Measurements from ENCODE around the gene SLC17A2.

SLC17A2 gene

GRCh38 chr6:25939593-25939992 lies 9.1 kb upstream of the SLC17A2 start:
- WGBS (ENCODE audit: extremely low coverage, insufficient coverage, insufficient read length): no CpG with 5 or more reads among the region's 2 CpGs
- peak; percentile 44 to 71 for DNase-seq

GRCh38 chr6:25935953-25936352 lies 5.5 kb upstream of the SLC17A2 start:
- Histone ChIP-seq H3K9ac (ENCODE audit: low read length) (no peak overlapping the region), H3K4me2 (ENCODE audit: low read length) (no peak overlapping the region), H3K27me3 (ENCODE audit: insufficient read depth, low read length) (no peaks in the 10 kb centered on the region), H2AFZ (ENCODE audit: insufficient read depth, low read length, poor library complexity) (no peak overlapping the region), H2BK120ac (ENCODE audit: insufficient read depth, low read length, poor library complexity) (no peak overlapping the region), H2AK5ac (ENCODE audit: low read length) (no peak overlapping the region), H4K12ac (ENCODE audit: low read depth, low read length) (no peak overlapping the region), H3K4ac (ENCODE audit: low read depth, low read length) (no peak overlapping the region), H3K9me3 (ENCODE audit: insufficient read depth, low read depth, low read length) (no peaks in the 10 kb centered on the region), H3K4me3 (ENCODE audit: low read depth, low read length) (no peak overlapping the region), H3K18ac (ENCODE audit: low read length) (no peak overlapping the region), H4K8ac (ENCODE audit: low read depth, low read length) (no peak overlapping the region), H4K91ac (ENCODE audit: low read depth, low read length) (no peak overlapping the region), H3K79me1 (ENCODE audit: low read length) (no peaks in the 10 kb centered on the region), H3K23ac (ENCODE audit: low read length) (no peak overlapping the region), H3K36me3 (ENCODE audit: control insufficient read depth in 1 of 2, insufficient read depth in 2 of 2, low read length in 2 of 2) (no peaks in the 10 kb centered on the region), H2BK5ac (ENCODE audit: low read depth, low read length, poor library complexity) (no peak overlapping the region), H3K79me2 (ENCODE audit: control insufficient read depth, insufficient read depth, low read length, poor library complexity) (no peaks in the 10 kb centered on the region), H3K27ac (ENCODE audit: low read depth, low read length) (no peak overlapping the region), H3K14ac (ENCODE audit: low read length) (no peak overlapping the region), H2BK12ac (ENCODE audit: low read length) (no peak overlapping the region), H3K4me1 (ENCODE audit: control insufficient read depth in 1 of 2, insufficient read depth in 2 of 2, low read length in 2 of 2) (no peaks in the 10 kb centered on the region)
- whole genome bisulfite sequencing (ENCODE audit: extremely low coverage, insufficient coverage, insufficient read length): no CpG with 5 or more reads among the region's 5 CpGs
- no peak for DNase-seq

More at GRCh38 chr6:25939593-25939992, 9.1 kb upstream of the SLC17A2 start:
- Histone ChIP-seq H3K4me2 (ENCODE audit: low read length) (no peak overlapping the region), H3K14ac (ENCODE audit: low read length) (no peak overlapping the region), H3K27ac (ENCODE audit: low read depth, low read length) (no peak overlapping the region), H3K79me2 (ENCODE audit: control insufficient read depth, insufficient read depth, low read length, poor library complexity) (no peaks in the 10 kb centered on the region), H3K9me3 (ENCODE audit: insufficient read depth, low read depth, low read length) (no peaks in the 10 kb centered on the region), H2BK120ac (ENCODE audit: insufficient read depth, low read length, poor library complexity) (no peak overlapping the region), H2BK5ac (ENCODE audit: low read depth, low read length, poor library complexity) (no peak overlapping the region), H3K4ac (ENCODE audit: low read depth, low read length) (no peak overlapping the region), H3K36me3 (ENCODE audit: control insufficient read depth in 1 of 2, insufficient read depth in 2 of 2, low read length in 2 of 2) (no peaks in the 10 kb centered on the region), H4K8ac (ENCODE audit: low read depth, low read length) (no peak overlapping the region), H4K91ac (ENCODE audit: low read depth, low read length) (no peak overlapping the region), H2BK12ac (ENCODE audit: low read length) (no peak overlapping the region), H3K9ac (ENCODE audit: low read length) (no peak overlapping the region), H4K12ac (ENCODE audit: low read depth, low read length) (no peak overlapping the region), H2AK5ac (ENCODE audit: low read length) (no peak overlapping the region), H2AFZ (ENCODE audit: insufficient read depth, low read length, poor library complexity) (no peak overlapping the region), H3K18ac (ENCODE audit: low read length) (no peak overlapping the region), H3K4me1 (ENCODE audit: control insufficient read depth in 1 of 2, insufficient read depth in 2 of 2, low read length in 2 of 2) (no peaks in the 10 kb centered on the region), H3K79me1 (ENCODE audit: low read length) (no peaks in the 10 kb centered on the region), H3K4me3 (ENCODE audit: low read depth, low read length) (no peak overlapping the region), H3K27me3 (ENCODE audit: insufficient read depth, low read length) (no peaks in the 10 kb centered on the region), H3K23ac (ENCODE audit: low read length) (no peak overlapping the region)

- H3K9me3 ChIP-seq (ENCODE audit: insufficient read depth, low read depth, low read length): no peaks in the 10 kb centered on the region
- H2AK5ac ChIP-seq (ENCODE audit: low read length): no peak overlapping the region
- H3K79me2 ChIP-seq (ENCODE audit: control insufficient read depth, insufficient read depth, low read length, poor library complexity): no peaks in the 10 kb centered on the region
- H4K91ac ChIP-seq (ENCODE audit: low read depth, low read length): no peak overlapping the region
- no peaks in the 10 kb centered on the region for H3K36me3 ChIP-seq (ENCODE audit: control insufficient read depth in 1 of 2, insufficient read depth in 2 of 2, low read length in 2 of 2)
- H3K4me2 ChIP-seq (ENCODE audit: low read length): no peak overlapping the region
- H2BK5ac ChIP-seq (ENCODE audit: low read depth, low read length, poor library complexity): no peak overlapping the region
- no peak overlapping the region for H4K8ac ChIP-seq (ENCODE audit: low read depth, low read length)
- H3K27ac ChIP-seq (ENCODE audit: low read depth, low read length): no peak overlapping the region
- H3K4ac ChIP-seq (ENCODE audit: low read depth, low read length): no peak overlapping the region
- no peak overlapping the region for H3K9ac ChIP-seq (ENCODE audit: low read length)
- H2BK120ac ChIP-seq (ENCODE audit: insufficient read depth, low read length, poor library complexity): no peak overlapping the region
- WGBS (ENCODE audit: extremely low coverage, insufficient coverage, insufficient read length): no CpG with 5 or more reads among the region's 3 CpGs
- no peak overlapping the region for H3K18ac ChIP-seq (ENCODE audit: low read length)
- DNase-seq: no peak
- no peak overlapping the region for H3K23ac ChIP-seq (ENCODE audit: low read length)
- no peak overlapping the region for H4K12ac ChIP-seq (ENCODE audit: low read depth, low read length)
- no peaks in the 10 kb centered on the region for H3K79me1 ChIP-seq (ENCODE audit: low read length)
- H2AFZ ChIP-seq (ENCODE audit: insufficient read depth, low read length, poor library complexity): no peak overlapping the region
- H2BK12ac ChIP-seq (ENCODE audit: low read length): no peak overlapping the region
- H3K4me1 ChIP-seq (ENCODE audit: control insufficient read depth in 1 of 2, insufficient read depth in 2 of 2, low read length in 2 of 2): no peaks in the 10 kb centered on the region
- H3K14ac ChIP-seq (ENCODE audit: low read length): no peak overlapping the region
- H3K4me3 ChIP-seq (ENCODE audit: low read depth, low read length): no peak overlapping the region
- no peaks in the 10 kb centered on the region for H3K27me3 ChIP-seq (ENCODE audit: insufficient read depth, low read length)
These were observed 4.3 kb upstream of the SLC17A2 start for GRCh38 chr6:25934735-25935313.

- Histone ChIP-seq H3K18ac (ENCODE audit: low read length) (no peak overlapping the region), H3K9ac (ENCODE audit: low read length) (no peak overlapping the region), H2AFZ (ENCODE audit: insufficient read depth, low read length, poor library complexity) (no peak overlapping the region), H3K23ac (ENCODE audit: low read length) (no peak overlapping the region), H2BK5ac (ENCODE audit: low read depth, low read length, poor library complexity) (no peak overlapping the region), H4K12ac (ENCODE audit: low read depth, low read length) (no peak overlapping the region), H3K14ac (ENCODE audit: low read length) (no peak overlapping the region), H3K9me3 (ENCODE audit: insufficient read depth, low read depth, low read length) (no peaks in the 10 kb centered on the region), H4K91ac (ENCODE audit: low read depth, low read length) (no peak overlapping the region), H3K4me1 (ENCODE audit: control insufficient read depth in 1 of 2, insufficient read depth in 2 of 2, low read length in 2 of 2) (no peaks in the 10 kb centered on the region), H2BK12ac (ENCODE audit: low read length) (no peak overlapping the region), H3K27me3 (ENCODE audit: insufficient read depth, low read length) (no peaks in the 10 kb centered on the region), H3K79me1 (ENCODE audit: low read length) (no peaks in the 10 kb centered on the region), H2AK5ac (ENCODE audit: low read length) (no peak overlapping the region), H3K4me3 (ENCODE audit: low read depth, low read length) (no peak overlapping the region), H3K4me2 (ENCODE audit: low read length) (no peak overlapping the region), H3K36me3 (ENCODE audit: control insufficient read depth in 1 of 2, insufficient read depth in 2 of 2, low read length in 2 of 2) (no peaks in the 10 kb centered on the region), H3K79me2 (ENCODE audit: control insufficient read depth, insufficient read depth, low read length, poor library complexity) (no peaks in the 10 kb centered on the region), H3K4ac (ENCODE audit: low read depth, low read length) (no peak overlapping the region), H3K27ac (ENCODE audit: low read depth, low read length) (no peak overlapping the region), H2BK120ac (ENCODE audit: insufficient read depth, low read length, poor library complexity) (no peak overlapping the region), H4K8ac (ENCODE audit: low read depth, low read length) (no peak overlapping the region)
- WGBS (ENCODE audit: extremely low coverage, insufficient coverage, insufficient read length): no CpG with 5 or more reads among the region's 2 CpGs
- no peak for DNase-seq
These were observed 3.7 kb upstream of the SLC17A2 start for GRCh38 chr6:25934156-25934555.

Measured in trophoblast cell (in vitro differentiated cells and primary cell).